ENCODE data around the gene SDCCAG8.
A peak's percentile ranks its signal among the peaks of the same experiment; 100 is the strongest.

The SDCCAG8 gene

DNA sequence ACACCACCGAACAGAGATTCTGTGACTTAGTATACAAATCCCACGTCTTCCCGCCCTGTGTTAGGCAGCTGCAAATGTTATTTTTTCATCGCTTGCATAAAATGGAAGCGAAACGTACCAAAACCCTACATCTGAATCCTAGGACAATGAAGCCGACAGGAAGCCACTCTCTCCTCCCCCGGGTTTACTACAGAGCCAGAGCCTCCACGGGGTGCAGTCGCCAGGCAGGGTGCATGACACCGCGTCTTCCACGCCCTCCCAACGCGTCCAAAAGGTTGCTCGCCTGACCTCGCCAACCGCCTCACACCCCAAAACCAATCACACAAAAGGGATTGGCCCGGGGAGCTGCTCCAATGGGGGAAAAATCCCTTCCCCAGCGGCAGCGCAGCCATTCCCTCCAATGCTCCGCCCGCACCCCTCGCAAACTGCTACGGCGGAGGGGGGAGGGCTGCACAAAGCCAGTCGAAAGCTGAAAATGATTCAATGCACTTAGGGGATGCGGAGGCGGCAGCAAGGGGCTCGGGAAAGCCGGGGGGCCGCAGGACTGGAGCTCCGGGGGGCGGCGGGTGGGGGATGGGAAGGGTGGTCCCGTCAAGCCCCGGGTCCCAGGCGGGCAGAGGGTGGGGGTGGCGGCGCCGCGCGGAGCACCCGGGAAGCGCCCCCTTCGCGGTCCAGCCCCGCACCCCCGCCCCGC is 1.5 kb upstream of the SDCCAG8 start:
- DNase-seq (ENCODE audit: low spot score), result peak; percentile 64

DNA sequence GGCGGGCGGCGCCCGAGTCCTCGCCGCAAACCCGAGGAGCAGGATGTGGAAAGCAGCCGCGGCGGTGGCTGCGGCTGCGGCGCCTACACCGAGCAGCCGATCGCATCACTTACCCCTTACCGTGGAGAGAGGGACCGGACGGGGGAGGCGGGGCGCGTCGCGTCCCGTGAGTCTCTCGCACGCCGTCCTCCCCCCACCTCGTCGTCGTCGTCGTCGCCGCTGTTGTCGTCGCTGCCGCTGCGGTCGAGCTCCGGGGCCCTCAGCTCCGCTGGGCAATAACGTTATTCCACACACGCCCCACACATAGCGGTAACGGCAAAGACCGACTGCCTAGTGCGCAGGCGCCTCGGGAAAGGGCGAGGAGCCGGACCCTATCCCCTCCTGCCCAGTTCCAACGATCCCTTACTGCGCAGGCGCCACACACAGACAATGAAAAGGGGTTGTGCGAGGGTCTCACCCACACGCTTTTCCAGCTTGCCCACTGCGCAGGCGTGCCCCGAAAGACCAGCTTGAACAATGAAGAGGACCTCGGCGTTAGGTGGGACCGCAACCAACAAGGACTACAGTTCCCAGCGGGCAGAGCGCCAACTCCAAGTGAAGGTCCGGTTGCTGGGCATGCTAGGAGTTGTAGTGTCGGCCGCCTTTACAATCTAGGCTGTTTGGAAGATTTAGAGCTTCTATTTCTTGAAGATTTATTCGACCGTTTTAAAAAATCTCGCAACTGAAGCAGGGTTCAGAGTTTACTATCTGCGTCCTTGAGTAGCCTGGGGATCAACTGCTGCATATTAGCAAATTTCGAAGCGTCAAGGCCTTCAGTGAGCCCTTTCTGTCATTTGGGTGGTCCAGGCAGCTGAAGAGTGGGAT is 682 bp upstream of the SDCCAG8 start, which contains the start of gene CEP170:
TSS of gene CEP170 (minus strand) at position 355 of the 864 bp plus-strand sequence. CDS start 30,001 bp downstream, outside the sequence.
- peak; percentile 89 for DNase-seq (ENCODE audit: low spot score)

DNA sequence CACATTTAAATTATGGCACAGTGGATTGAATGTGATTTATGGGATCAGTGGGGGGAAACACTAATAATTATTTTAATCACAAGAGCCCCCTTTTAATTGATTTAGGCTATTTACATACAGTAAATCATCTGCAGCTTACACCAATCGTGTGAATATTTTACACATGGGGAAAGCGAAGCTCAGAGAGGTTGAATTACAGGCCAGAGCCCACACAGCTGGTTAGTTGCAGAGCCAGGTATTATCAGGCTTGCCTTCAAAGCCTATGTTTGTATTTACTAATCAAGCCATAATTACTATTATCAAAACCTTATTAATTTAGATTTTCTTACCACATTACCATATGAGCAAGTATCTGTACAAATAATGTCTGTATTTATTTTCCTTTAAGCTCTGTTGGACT is 749 bp downstream of the SDCCAG8 start:
- no peak for DNase-seq (ENCODE audit: low spot score)

DNA sequence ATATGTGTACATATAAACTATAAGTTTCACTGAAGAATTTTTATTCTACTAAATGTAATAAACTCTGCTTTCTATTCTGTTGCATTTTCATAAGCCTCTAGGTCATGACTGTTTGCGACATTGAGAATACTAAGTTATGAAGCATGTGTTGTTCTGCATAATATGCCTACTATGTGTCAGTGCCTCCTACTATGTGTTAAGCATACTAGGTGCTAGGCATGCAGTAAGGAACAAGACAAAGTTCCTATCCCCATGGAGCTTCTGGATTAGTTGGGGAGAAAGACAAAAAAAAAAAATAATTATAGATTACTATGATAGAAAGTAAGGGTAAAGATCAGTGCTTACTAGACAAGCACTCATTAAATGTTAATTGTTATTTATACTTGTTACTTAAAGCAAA is 1.3 kb downstream of the SDCCAG8 start:
- no peak for DNase-seq (ENCODE audit: low spot score)

DNA sequence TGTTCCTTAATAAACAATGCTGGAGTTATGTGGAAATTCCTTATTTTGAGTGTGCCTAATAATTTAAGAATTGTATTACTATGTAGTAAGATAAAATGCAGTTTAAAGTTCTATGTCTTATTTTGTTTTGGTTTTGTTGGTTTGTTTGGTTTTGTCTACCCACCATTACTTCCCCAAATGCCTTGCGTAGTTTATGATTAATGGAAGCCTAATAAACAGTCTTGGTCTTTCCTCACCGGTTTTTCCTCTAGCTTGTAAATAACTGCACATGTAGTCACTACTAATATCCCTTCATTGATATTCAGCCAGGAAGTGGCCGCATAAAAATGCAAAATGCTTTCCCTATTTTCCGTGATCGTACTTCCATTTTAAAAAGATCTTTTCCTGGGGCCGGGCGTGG is 2.9 kb downstream of the SDCCAG8 start:
- no peak for DNase-seq (ENCODE audit: low spot score)

DNA sequence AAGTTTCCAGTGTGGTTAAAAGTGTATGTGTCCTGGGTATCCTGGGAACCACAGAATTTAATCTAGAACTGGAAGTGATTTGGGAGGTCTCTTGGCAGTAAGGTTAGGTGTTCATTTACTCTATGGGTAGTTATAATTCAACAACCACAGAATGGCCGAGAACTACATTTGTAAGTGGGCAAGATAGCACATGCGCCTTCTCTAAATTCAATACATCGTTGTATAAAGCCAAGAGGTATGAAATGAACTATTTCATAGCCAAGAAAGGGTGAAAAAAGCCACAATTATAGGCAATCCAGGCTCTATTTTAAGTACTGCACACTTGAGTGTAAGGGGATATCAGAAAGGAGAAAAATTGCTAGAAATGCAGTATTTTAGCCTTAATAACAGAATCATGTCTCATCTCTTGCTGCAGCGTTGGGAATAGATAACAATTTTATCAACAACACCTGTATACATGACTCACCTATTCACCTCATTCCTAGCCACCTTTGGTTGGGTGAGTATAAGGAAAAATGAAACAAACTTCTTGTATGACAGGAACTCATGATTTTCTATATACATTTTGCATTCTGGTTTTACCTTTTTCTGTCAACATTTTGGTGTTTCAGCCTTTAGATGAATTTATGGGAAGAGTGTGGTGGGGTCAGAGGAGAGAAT is 4.5 kb downstream of the SDCCAG8 start:
- no peak for DNase-seq (ENCODE audit: low spot score)

DNA sequence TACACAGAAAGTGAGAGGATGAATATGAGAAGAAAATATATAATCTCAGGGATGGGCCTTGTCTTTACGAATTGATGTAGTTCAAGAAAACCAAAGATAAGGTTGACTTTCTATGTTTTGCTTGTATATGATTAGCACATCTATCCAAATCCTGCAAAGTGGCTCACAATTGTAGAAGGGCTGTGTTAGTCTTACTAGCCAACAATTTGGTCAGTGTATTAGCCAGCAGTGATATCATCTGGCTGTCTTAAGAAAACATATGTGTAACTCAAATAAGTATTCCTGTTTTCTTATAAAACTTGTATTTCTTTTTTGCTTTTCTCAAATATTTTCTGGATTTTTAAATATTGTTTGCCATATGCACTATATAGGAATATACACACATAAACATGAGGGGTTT is 5.5 kb downstream of the SDCCAG8 start:
- DNase-seq (ENCODE audit: low spot score), result no peak

DNA sequence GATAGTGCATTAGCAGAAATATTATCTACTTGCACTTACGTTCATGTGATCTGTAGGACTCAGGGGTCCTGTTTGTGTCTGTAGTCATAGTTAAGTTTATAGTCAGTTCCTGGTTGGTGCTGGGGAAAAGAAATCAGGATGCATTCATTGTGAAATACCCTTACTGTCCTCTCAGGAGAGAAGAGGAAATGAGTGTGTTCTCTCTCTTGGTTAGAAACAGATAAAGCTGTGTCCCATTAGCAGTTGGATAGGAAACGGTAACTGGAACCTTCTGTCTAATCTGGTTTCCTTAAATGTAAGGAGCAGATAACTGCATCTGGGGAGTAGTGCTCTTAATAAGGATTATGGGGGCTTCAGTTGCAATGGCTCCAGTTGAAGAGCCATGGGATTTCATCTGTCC is 8.9 kb downstream of the SDCCAG8 start:
- DNase-seq (ENCODE audit: low spot score), result no peak

DNA sequence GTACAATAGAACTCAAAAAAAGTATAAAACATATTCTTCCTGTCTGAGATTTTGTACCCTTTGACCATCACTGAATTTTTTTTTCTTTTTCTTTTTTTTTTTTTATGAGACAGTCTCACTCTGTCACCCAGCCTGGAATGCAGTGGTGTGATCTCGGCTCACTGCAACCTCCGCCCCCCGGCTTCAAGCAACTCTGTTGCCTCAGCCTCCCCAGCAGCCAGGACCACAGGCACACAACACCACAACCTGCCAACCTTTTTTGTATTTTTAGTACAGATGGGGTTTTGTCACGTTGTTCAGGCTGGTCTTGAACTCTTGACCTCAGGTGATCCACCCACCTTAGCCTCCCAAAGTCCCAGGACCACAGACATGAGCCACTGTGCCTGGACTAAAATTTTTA is 10.4 kb downstream of the SDCCAG8 start:
- DNase-seq (ENCODE audit: low spot score), result no peak

DNA sequence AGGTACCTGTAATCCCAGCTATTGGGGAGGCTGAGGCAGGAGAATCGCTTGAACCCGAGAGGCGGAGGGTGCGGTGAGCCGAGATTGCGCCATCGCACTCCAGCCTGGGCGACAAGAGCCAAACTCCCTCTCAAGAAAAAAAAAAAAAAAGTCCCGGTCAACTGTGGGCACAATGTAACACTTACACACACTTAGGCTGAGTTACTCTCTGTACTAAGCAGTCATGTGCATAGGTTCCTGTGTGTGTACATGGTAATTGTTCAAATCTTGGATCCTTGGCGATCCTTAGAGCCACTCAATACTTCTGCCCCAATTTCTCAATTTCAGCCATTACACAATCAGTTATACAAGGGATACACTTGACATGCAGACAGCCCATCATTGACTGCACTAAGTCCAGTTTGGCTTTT is 11.6 kb downstream of the SDCCAG8 start:
- DNase-seq (ENCODE audit: low spot score), result no peak

DNA sequence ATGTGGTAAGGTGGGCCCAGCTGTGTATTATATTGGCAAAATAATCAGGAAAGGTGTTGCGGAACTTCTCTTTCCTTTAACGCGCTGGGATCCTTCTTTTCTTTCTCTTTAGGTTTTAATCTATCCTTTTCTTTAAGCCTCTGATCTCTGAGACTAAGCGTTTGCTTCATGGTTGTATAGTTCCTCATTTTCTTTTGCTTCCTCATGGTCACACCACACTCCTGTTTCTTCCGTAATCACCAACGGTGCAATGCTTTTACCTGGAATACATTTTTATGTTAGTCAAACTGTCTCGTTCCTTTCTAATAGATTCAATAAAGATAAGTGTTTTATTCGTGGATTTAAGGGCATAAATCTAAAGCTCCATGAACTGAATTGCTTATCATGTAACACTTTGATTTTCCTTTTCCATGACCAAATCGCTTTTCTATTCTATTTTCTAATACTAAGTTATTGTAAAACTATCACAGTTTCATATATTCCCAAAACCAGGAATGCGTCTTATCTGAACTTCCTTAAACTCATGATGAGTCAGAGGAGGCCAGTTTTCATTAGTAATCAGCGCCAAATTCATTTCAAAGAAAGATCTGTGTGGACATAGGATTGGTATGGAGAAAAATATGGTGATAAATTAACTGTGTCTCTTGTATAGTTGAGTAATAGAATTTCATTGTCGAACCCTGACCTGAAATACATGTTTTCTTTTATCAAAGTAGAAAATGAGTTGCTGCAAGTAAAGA is 12.2 kb downstream of the SDCCAG8 start:
- no peak for DNase-seq (ENCODE audit: low spot score)

DNA sequence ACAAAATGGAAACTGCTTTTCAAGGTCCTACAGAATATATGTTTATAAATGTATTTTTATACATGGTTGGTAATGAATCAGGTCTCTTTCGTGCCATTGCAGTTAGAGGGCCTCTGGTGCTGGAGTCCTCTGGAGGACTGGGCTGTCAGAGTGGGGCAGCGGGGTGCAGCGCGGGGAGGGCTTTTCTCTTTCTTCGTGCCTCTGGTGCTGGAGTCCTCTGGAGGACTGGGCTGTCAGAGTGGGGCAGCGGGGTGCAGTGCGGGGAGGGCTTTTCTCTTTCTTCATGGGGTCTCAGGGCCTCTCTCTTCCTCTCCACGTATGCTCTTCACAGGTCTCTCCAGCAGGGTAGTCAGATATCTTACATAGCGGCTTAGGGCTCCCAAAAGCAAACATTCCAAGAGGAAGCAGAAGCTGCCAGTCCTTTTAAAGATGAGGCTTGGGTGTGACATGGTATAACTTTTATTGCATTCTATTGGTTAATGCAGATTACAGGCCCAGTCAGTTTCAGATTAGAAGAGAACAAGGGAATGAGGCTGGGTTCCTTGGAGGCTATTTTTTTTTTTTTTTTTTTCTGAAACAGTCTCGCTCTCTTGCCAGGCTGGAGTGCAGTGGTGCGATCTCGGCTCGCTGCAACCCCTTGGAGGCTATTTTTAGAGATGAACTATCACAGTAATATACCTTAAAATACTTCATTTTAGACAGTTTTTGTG is 13.1 kb downstream of the SDCCAG8 start:
- DNase-seq (ENCODE audit: low spot score), result no peak

DNA sequence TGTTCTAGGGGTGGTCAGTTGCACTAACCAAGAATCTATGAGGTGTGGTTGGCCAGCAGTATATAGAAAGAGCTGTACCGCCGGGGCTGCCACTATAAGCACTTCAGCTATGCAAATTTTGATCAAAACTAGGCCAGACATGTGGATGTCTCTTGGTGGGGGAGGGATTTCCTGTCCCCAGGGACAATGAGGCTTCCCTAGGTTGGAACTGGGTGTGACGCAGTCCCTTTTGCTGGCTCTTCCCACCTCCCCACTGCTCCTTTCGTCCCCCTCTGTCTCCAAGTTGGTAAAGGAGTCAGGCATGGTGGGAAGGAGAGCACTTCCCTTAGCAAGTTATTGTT is 13.6 kb downstream of the SDCCAG8 start:
- peak; percentile 18 for DNase-seq (ENCODE audit: low spot score)

DNA sequence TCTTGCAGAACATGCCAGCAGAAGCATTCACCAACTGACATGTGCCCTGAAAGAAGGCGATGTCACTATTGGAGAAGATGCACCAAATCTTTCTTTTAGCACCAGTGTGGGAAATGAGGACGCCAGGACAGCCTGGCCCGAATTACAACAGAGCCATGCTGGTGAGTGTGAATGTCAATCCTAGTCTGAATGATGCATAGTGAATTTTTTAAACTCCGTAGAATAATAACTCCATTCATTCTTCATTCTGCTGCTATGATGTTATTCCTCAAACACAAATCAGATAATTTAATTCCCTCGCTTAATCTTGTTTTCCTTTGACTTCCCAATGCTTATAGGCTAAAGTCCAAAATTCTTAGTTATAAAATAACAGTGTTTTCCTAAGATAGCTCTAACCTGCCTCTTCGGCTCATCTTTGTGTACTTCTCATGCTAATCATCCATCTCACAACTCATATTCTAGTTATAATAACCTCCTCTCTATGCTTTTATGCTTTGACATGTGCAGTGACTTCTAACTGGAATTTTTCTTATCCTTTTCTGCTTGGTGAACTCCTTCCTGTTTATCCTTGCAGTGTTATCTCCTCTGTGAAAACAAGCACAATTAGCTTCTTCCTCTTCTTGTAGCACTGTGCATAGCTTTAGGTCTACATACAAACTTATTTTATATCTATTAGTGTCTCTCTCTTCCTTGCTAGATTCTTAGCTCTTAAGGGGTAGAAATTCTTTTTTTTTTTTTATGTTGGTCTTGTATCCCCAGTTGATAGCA is 14.4 kb downstream of the SDCCAG8 start:
- no peak for DNase-seq (ENCODE audit: low spot score)

DNA sequence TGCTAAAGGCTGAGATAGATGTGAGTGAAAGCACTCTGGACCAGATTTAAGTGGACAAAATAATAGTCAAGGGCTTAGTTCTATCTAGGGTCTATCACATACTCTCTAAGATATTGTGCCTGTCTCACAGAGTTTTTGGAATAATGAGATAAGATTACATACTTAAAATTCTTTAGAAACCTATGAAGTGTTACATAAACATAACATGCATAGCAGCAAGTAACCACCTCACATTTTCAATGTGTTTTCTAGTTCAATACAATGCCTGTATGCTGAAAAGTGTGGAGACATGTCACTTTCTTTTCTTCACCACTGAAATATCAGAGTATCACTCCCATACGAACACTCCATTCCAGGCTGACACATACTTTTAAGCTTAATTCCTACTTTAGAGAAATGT is 16.2 kb downstream of the SDCCAG8 start:
- no peak for DNase-seq (ENCODE audit: low spot score)

DNA sequence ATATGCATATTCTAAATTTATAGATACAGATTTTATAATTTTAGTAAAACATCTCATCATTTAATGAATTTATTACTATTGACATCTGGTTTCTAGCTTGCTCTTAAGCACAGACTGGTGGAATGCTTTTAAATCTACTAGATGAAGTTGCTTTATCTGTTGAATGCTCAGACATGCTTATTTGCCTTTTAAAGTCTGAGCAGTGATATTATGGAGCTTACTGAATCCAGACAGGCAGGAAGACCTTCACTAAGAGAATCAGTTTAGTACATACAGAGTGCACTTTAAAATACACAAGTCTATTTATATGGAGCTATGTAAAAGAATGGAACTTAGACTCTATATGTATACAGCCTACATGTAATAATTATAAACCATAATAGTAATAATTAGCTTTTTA is 16.6 kb downstream of the SDCCAG8 start:
- no peak for DNase-seq (ENCODE audit: low spot score)

DNA sequence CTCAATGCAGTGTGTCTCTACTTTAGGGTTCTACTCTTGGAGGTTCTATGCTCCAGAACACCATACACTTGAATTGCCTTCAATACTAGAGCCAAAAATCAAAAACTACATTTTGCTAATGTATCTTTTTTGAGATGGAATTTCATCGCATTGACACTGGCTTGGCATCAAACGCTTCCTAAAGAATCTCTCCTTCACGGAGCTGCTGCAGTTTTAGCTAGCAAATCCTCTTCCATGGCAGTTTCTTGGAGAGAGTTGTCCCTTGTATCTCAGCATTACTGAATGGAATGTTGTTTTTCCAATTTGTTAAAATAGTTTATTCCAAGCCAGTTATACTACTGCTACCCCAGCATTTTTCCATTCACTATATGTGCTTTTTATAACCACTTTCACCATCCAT is 17.7 kb downstream of the SDCCAG8 start:
- DNase-seq (ENCODE audit: low spot score), result no peak

DNA sequence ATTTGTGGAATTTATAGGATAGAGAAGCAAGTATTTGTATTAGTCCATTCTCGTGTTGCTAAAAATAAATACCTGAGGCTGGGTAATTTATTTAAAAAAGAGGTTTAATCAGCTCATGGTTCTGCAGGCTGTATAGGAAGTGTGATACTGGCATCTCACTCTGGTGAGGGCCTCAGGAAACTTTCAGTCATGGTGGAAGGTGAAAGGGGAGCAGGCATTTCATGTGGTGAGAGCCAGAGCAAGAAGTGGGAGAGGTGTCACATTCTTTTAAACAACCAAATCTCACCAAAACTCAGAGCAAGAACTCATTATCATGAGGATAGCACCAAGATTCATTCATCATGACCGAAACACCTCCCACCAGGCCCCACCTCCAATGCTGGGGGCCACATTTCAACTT is 18.1 kb downstream of the SDCCAG8 start:
- DNase-seq (ENCODE audit: low spot score), result no peak

DNA sequence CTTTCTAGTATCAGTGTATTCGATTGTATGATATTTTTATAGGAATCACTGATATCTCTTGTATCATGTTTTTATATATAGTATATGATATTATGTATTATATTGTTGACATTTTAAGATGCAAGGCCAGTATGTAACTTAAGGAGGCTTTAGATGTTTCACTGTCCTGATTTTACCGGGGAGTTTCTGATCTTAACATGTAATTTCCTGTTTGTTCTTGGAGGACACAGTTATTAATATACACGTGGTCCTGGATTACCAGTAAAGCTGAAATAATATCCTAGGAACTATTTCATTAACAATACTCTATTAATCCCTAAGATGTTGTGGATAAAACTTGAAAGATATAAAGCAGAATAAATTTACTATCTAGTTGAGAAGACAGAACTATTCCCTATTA is 19.5 kb downstream of the SDCCAG8 start:
- DNase-seq (ENCODE audit: low spot score), result no peak

DNA sequence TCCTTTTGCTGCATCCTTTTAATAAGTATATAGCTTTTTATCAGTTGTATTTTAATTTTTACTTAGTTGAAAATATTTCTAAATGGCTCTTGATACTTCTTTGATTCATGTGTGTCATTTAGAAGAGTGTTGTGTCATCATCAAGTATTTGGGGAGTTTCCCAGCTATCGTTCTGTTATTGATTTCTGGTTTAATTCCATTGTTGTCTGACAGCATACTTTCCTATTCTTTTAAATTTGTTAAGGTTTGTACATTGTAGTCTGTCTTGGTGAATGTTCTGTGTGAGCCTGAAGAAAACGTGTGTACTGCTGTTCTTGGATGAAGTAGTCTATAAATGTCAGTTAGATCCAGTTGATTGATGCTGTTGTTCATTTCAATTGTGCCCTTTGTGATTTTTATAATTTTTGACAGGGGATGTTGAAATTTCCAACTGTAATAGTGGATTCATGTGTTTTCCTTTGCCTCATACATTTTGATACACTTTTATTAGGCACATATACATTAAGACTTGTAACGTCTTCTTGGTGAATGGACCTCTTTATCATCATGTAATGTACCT is 24.8 kb downstream of the SDCCAG8 start:
- no peak for DNase-seq (ENCODE audit: low spot score)

DNA sequence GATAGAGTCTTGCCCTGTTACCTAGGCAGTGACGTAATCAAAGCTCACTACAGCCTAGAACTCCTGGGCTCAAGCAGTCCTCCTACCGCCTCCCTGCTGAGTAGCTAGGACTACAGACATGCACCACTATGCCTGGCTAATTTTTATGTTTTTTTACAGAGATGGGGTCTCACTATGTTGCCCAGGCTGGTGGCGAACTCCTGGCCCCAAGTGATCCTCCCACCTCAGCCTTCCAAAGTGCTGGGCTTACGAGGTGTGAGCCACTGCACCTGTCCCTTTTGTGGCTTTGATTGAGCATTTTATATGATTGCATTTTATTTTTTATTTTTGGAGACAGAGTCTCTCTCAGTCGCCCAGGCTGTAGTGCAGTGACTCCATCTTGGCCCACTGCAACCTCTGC is 25.8 kb downstream of the SDCCAG8 start:
- no peak for DNase-seq (ENCODE audit: low spot score)
